ENCODE measurements around the gene CCDC171. TPM values are rescaled to one million over a fixed set of nuclear protein-coding genes. Genes with fewer than 3 reads are reported as not detected.

Gene CCDC171
- total RNA-seq, 1 experiment from 2014 or later: 2.4 TPM

DNA sequence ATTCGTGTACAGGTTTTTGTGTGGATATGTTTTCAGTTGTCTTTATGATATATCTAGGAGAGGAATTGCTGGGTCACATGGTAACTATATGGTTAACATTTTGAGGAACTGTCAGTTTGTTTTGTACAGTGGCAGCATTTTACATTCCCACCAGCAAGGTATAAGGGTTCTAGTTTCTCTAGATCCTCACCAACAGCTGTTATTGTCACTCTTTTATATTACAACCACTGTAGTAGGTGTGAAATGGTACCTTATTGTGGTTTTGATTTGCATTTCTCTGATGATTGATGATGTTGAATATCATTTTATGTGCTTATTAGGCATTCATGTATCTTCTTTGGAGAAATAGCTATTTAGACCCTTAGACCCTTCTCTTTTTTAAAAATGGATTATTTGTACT is 82.9 kb downstream of the CCDC171 start:
- no peak for DNase-seq
- Histone ChIP-seq H4K20me1 (ENCODE audit: control insufficient read depth, insufficient read depth, insufficient read length) (no peaks in the 10 kb centered on the region), H3K9ac (ENCODE audit: extremely low read depth, insufficient read length, low read length) (no peak overlapping the region), H3K79me1 (ENCODE audit: insufficient read depth, low read depth, low read length, poor library complexity, severe bottlenecking) (no peaks in the 10 kb centered on the region), H4K8ac (replicated peaks; ENCODE audit: insufficient read length, low read depth, low read length) (no peak overlapping the region), H2BK20ac (ENCODE audit: low read depth, low read length, poor library complexity, severe bottlenecking) (no peak overlapping the region), H3K23ac (ENCODE audit: insufficient read length, low read depth, low read length) (no peak overlapping the region), H2BK5ac (ENCODE audit: insufficient read length, low read length) (no peak overlapping the region), H3K79me2 (ENCODE audit: insufficient read depth, low read length) (no peaks in the 10 kb centered on the region), H3T11ph (ENCODE audit: low read length) (no peak overlapping the region), H3K14ac (ENCODE audit: insufficient read depth, low read length) (no peak overlapping the region), H2AK5ac (ENCODE audit: insufficient read length, low read length) (no peak overlapping the region), H3K4me2 (ENCODE audit: insufficient read depth, insufficient read length, low read length) (no peak overlapping the region), H3K4me1 (ENCODE audit: insufficient read depth, low read length) (no peaks in the 10 kb centered on the region), H2BK12ac (ENCODE audit: insufficient read length, low read depth, low read length) (no peak overlapping the region), H4K5ac (ENCODE audit: insufficient read length, low read depth, low read length) (no peak overlapping the region), H3K27me3 (ENCODE audit: insufficient read depth, low read length) (no peaks in the 10 kb centered on the region), H4K91ac (ENCODE audit: insufficient read length, low read depth, low read length) (no peak overlapping the region), H2AFZ (ENCODE audit: low read length) (no peak overlapping the region), H2BK120ac (ENCODE audit: low read depth, low read length, poor library complexity, severe bottlenecking) (no peak overlapping the region), H3K9me3 (ENCODE audit: control insufficient read depth, low read depth, low read length) (no peaks in the 10 kb centered on the region), H3K56ac (ENCODE audit: insufficient read length, low read depth, low read length) (no peak overlapping the region), H3K4ac (ENCODE audit: low read depth, low read length) (no peak overlapping the region), H3K27ac (ENCODE audit: insufficient read length, low read depth, low read length) (no peak overlapping the region), H2BK15ac (ENCODE audit: low read depth, low read length) (no peak overlapping the region), H3K23me2 (ENCODE audit: insufficient read length, low read depth, low read length, poor library complexity, severe bottlenecking) (no peaks in the 10 kb centered on the region), H3K18ac (ENCODE audit: insufficient read length, low read depth, low read length) (no peak overlapping the region)
- no peak overlapping the region for H3K27ac Mint-ChIP-seq
- peaks cover 3 to 5% of the 10 kb centered on the region in 2 experiments; a peak in 1 of 5 replicates for H3K9me3 Mint-ChIP-seq
- no peaks in the 10 kb centered on the region for H3K36me3 Mint-ChIP-seq (ENCODE audit: insufficient read depth in 1 of 3, low read depth in 3 of 3)
- no CpG with 5 or more reads among the region's 1 CpG for WGBS (ENCODE audit: extremely low coverage, insufficient read length, low lambda C conversion rate)
- H3K4me3 Mint-ChIP-seq: no peak overlapping the region
- no peaks in the 10 kb centered on the region; the same call in 1 of the 2 replicates for H3K27me3 Mint-ChIP-seq (ENCODE audit: low read depth)
- H3K4me1 Mint-ChIP-seq: peaks cover 3% of the 10 kb centered on the region in 2 experiments; a peak in 2 of 4 replicates
- TF ChIP-seq, protein P1, sequence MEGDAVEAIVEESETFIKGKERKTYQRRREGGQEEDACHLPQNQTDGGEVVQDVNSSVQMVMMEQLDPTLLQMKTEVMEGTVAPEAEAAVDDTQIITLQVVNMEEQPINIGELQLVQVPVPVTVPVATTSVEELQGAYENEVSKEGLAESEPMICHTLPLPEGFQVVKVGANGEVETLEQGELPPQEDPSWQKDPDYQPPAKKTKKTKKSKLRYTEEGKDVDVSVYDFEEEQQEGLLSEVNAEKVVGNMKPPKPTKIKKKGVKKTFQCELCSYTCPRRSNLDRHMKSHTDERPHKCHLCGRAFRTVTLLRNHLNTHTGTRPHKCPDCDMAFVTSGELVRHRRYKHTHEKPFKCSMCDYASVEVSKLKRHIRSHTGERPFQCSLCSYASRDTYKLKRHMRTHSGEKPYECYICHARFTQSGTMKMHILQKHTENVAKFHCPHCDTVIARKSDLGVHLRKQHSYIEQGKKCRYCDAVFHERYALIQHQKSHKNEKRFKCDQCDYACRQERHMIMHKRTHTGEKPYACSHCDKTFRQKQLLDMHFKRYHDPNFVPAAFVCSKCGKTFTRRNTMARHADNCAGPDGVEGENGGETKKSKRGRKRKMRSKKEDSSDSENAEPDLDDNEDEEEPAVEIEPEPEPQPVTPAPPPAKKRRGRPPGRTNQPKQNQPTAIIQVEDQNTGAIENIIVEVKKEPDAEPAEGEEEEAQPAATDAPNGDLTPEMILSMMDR (conservative IDR thresholded peaks at IDR 0.05): no peak

All from H9 (cell line).